Skin of body (tissue), 2 donors: ENCODE measurements around the gene USP10. TPM values are rescaled to one million over a fixed set of nuclear protein-coding genes. Genes with fewer than 3 reads are reported as not detected.

Source experiments
- DNase-seq: peaks from one replicate; lab custom pipeline; 2025; lab: John Stamatoyannopoulos, UW
- total RNA-seq: library from RNA; depleted of rRNA; stranded (reverse); fragments of >200 nt; gene quantifications from one replicate; pipeline ENCODE4 v1.2.3, GENCODE V29; 2014

USP10 gene
- total RNA-seq, 1 donor from 2014 or later: 43.6 TPM

GRCh38 chr16:84765616-84766580 lies 66.1 kb downstream of the USP10 start:
- no peak for DNase-seq

- no peak for DNase-seq
Observed at GRCh38 chr16:84766978-84767773, 67.4 kb downstream of the USP10 start.

GRCh38 chr16:84768061-84768807 lies 68.4 kb downstream of the USP10 start:
- no peak for DNase-seq

GRCh38 chr16:84768808-84769197 lies 69.0 kb downstream of the USP10 start:
- DNase-seq: no peak

GRCh38 chr16:84769416-84769815 lies 69.6 kb downstream of the USP10 start:
- DNase-seq: no peak

GRCh38 chr16:84773312-84773711 lies 73.5 kb downstream of the USP10 start:
- DNase-seq: no peak

- no peak for DNase-seq
Observed at GRCh38 chr16:84774810-84775209, 75.0 kb downstream of the USP10 start.

GRCh38 chr16:84775262-84775810 lies 75.5 kb downstream of the USP10 start:
- no peak for DNase-seq

- no peak for DNase-seq
Observed at GRCh38 chr16:84777435-84777834, 77.6 kb downstream of the USP10 start.

GRCh38 chr16:84778720-84779119 lies 78.9 kb downstream of the USP10 start:
- DNase-seq: no peak

- no peak for DNase-seq
Observed at GRCh38 chr16:84780063-84780462, 80.3 kb downstream of the USP10 start.

GRCh38 chr16:84780544-84781376 lies 81.0 kb downstream of the USP10 start:
- DNase-seq: no peak

- DNase-seq: no peak
Observed at GRCh38 chr16:84782846-84783245, 83.0 kb downstream of the USP10 start.

GRCh38 chr16:84785843-84786581 lies 86.2 kb downstream of the USP10 start:
- DNase-seq: no peak

- no peak for DNase-seq
Observed at GRCh38 chr16:84786605-84787262, 86.9 kb downstream of the USP10 start.

- no peak for DNase-seq
Observed at GRCh38 chr16:84787263-84787622, 87.4 kb downstream of the USP10 start.

GRCh38 chr16:84788920-84789391 lies 89.2 kb downstream of the USP10 start:
- peak; percentile 74 for DNase-seq

GRCh38 chr16:84789431-84789830 lies 89.6 kb downstream of the USP10 start:
- DNase-seq: no peak

GRCh38 chr16:84790301-84790700 lies 90.5 kb downstream of the USP10 start:
- DNase-seq: no peak
